HepG2 (cell line): ENCODE data around the gene PSKH1. TPM values are rescaled to one million over a fixed set of nuclear protein-coding genes. Genes with fewer than 3 reads are reported as not detected.
A peak's percentile ranks its signal among the peaks of the same experiment; 100 is the strongest.

Source experiments
- ATAC-seq: fragments of 200-7000 bp; cut with Tn5 transposase; 3 replicates; pipeline ENCODE4 v1.9.1; 2020; ENCODE audit warnings: mild to moderate bottlenecking, moderate library complexity
- BruUV-seq: library from RNA; stranded (reverse); fragments of 400-500 nt; replicated peaks from 2 replicates; lab custom pipeline; 2021; lab: Mats Ljungman, UMichigan
- CTCF ChIA-PET: fragments of 300-600 bp; formaldehyde crosslinking; extraction: SDS; loops from one replicate; lab custom pipeline; 2021; ENCODE audit warnings: low total read pairs, inconsistent platforms, low intra/inter-chr PET ratio; lab: Yijun Ruan, JAX
- POLR2A ChIA-PET: fragments of 350-600 bp; sonication (Branson Sonifier 250); formaldehyde crosslinking; loops from one replicate; lab custom pipeline; 2020; ENCODE audit warnings: antibody characterized with exemption, inconsistent platforms; lab: Yijun Ruan, JAX
- DNase-seq: peaks from one replicate; pipeline ENCODE4 v3.0.0-alpha.2; 2015; ENCODE audit warnings: low spot score
- FAIRE-seq: peaks from 3 replicates; lab custom pipeline; 2011; peaks lifted over from hg19 to GRCh38; lab: Jason Lieb, UNC
- H2AFZ ChIP-seq: one replicate; pipeline ENCODE4 v1.6.1; 2011; ENCODE audit warnings: low read length, inconsistent platforms
- H3K27ac ChIP-seq: fragments of 300-600 bp; 3 replicates; pipeline ENCODE4 v1.8.0; 2011; ENCODE audit warnings: mixed run types, mild to moderate bottlenecking, mixed read lengths, low read length, inconsistent platforms; ENCODE audit not compliant: insufficient read depth; ENCODE audit errors: extremely low read length
- H3K27me3 ChIP-seq, 2 experiments: fragments of 200-600 bp in 1 of 2; 2 replicates in 1 of 2; 3 replicates in 1 of 2; pipeline versions ENCODE4 v1.6.0 to v1.8.0; 2011; ENCODE audit warnings: low read length in 2 of 2, mild to moderate bottlenecking in 2 of 2, moderate library complexity in 2 of 2, inconsistent platforms in 1 of 2; ENCODE audit not compliant: insufficient read depth in 2 of 2, control insufficient read depth in 1 of 2
- H3K36me3 ChIP-seq, 2 experiments: fragments of 200-600 bp in 1 of 2; replicated peaks in 1 of 2; 2 replicates in 1 of 2; 3 replicates in 1 of 2; pipeline versions ENCODE4 v1.5.1 to v1.8.0; 2011; ENCODE audit warnings: low read length in 2 of 2, inconsistent platforms in 1 of 2; ENCODE audit not compliant: insufficient read depth in 2 of 2, control insufficient read depth in 1 of 2
- H3K4me1 ChIP-seq: 2 replicates; pipeline ENCODE4 v1.5.1; 2012; ENCODE audit warnings: low read length, inconsistent platforms; ENCODE audit not compliant: insufficient read depth
- H3K4me2 ChIP-seq: 2 replicates; pipeline ENCODE4 v1.6.0; 2011; ENCODE audit warnings: low read depth, low read length, inconsistent platforms
- H3K4me3 ChIP-seq, 3 experiments: fragments of 200-600 bp in 1 of 3; sonication (generic), shearing (Covaris generic) in 1 of 3; replicated peaks in 1 of 3; 2 replicates each; pipeline ENCODE4 v1.5.1; 2011 to 2016; ENCODE audit warnings: low read length in 3 of 3, inconsistent platforms in 2 of 3, low read depth in 2 of 3, mild to moderate bottlenecking in 2 of 3, control low read depth in 1 of 3, mixed read lengths in 1 of 3; ENCODE audit not compliant: insufficient read depth in 1 of 3
- H3K79me2 ChIP-seq: one replicate; pipeline ENCODE4 v1.6.1; 2011; ENCODE audit warnings: low read length, inconsistent platforms; ENCODE audit not compliant: insufficient read depth
- H3K9ac ChIP-seq: 2 replicates; pipeline ENCODE4 v1.6.0; 2011; ENCODE audit warnings: mild to moderate bottlenecking, low read depth, low read length, inconsistent platforms; ENCODE audit not compliant: insufficient read depth
- H3K9me3 ChIP-seq: 2 replicates; pipeline ENCODE4 v1.5.1; 2012; ENCODE audit warnings: mild to moderate bottlenecking, low read length
- H4K20me1 ChIP-seq: 2 replicates; pipeline ENCODE4 v1.6.0; 2011; ENCODE audit warnings: inconsistent platforms, mild to moderate bottlenecking, low read length, moderate library complexity; ENCODE audit not compliant: insufficient read depth
- AGO2 ChIP-seq: fragments of 200-400 bp; formaldehyde crosslinking; optimal IDR thresholded peaks from 2 replicates; pipeline ENCODE3; 2017; ENCODE audit warnings: mild to moderate bottlenecking, low read depth, low read length, moderate library complexity
- ELF1 ChIP-seq: sonication (generic); formaldehyde crosslinking; IDR thresholded peaks from 2 replicates; pipeline ENCODE4 v1.4.0; 2020; ENCODE audit warnings: missing genetic modification reagents
- NONO ChIP-seq, 2 experiments: fragments of 450-650 bp in 1 of 2; sonication (generic) in 1 of 2; formaldehyde crosslinking in 1 of 2; IDR thresholded peaks in 1 of 2; conservative IDR thresholded peaks in 1 of 2; 2 replicates each; pipeline versions ENCODE4 v1.6.1 to v1.8.0; 2017 to 2022; ENCODE audit warnings: mild to moderate bottlenecking in 1 of 2, missing genetic modification reagents in 1 of 2, moderate library complexity in 1 of 2
- NR0B2 ChIP-seq: sonication (generic); formaldehyde crosslinking; IDR thresholded peaks from 2 replicates; pipeline ENCODE4 v1.4.0; 2020; ENCODE audit warnings: mild to moderate bottlenecking, missing genetic modification reagents
- NR1H2 ChIP-seq: sonication (generic); formaldehyde crosslinking; IDR thresholded peaks from 2 replicates; pipeline ENCODE4 v1.8.1; 2022; ENCODE audit warnings: low read depth, missing genetic modification reagents, borderline replicate concordance
- NR2F1 ChIP-seq, 2 experiments: fragments of 450-650 bp in 1 of 2; formaldehyde crosslinking in 1 of 2; IDR thresholded peaks; 2 replicates each; pipeline versions ENCODE4 v1.5.0 to v1.6.1; 2016 to 2020; ENCODE audit warnings: mild to moderate bottlenecking in 1 of 2, missing compliant biosample characterization in 1 of 2, missing genetic modification reagents in 1 of 2, moderate library complexity in 1 of 2
- NRL ChIP-seq: sonication (generic); formaldehyde crosslinking; IDR thresholded peaks from 2 replicates; pipeline ENCODE4 v1.5.0; 2020; ENCODE audit warnings: missing genetic modification reagents, mild to moderate bottlenecking, moderate library complexity, borderline replicate concordance
- REPIN1 ChIP-seq: sonication (generic); formaldehyde crosslinking; IDR thresholded peaks from 2 replicates; pipeline ENCODE4 v1.8.0; 2022; ENCODE audit warnings: missing genetic modification reagents, low read depth, mild to moderate bottlenecking, borderline replicate concordance
- SCMH1 ChIP-seq: sonication (generic); formaldehyde crosslinking; IDR thresholded peaks from 2 replicates; pipeline ENCODE4 v1.9.0; 2021; ENCODE audit warnings: missing genetic modification reagents, mild to moderate bottlenecking, borderline replicate concordance
- ZC3H13 ChIP-seq: sonication (generic); formaldehyde crosslinking; IDR thresholded peaks from 2 replicates; pipeline ENCODE4 v1.8.1; 2023; ENCODE audit warnings: mild to moderate bottlenecking, missing genetic modification reagents, moderate library complexity
- ZNF569 ChIP-seq: sonication (generic); formaldehyde crosslinking; IDR thresholded peaks from 2 replicates; pipeline ENCODE4 v1.5.0; 2020; ENCODE audit warnings: mild to moderate bottlenecking, missing genetic modification reagents, moderate library complexity, borderline replicate concordance
- WGBS: methylation state at CpG from one replicate; pipeline ENCODE4 v1.1.6; 2017; ENCODE audit warnings: low lambda C conversion rate; 5-methylcytosine and 5-hydroxymethylcytosine counted together
- in situ Hi-C: cut with HindIII; loops from 2 replicates; pipeline ENCODE4 v1.10.0; 2017; ENCODE audit warnings: low pct_unique_long_range_greater_than_20kb; ENCODE audit not compliant: extremely low pct_ligation_motif_present
- intact Hi-C: fragments of 100-400 bp; cut with micrococcal nuclease; formaldehyde crosslinking; loops from one replicate; pipeline ENCODE4 v1.10.0; 2022; ENCODE audit not compliant: unreplicated experiment
- polyA plus RNA-seq, 8 experiments: library from polyadenylated mRNA; depleted of rRNA in 3 of 8; stranded (reverse) in 7 of 8; unstranded in 1 of 8; fragments of >200 nt; fragmentation: Illumina TruSeq in 4 of 8; extraction: Trizol in 4 of 8; gene quantifications; 2 replicates each; pipeline versions ENCODE4 v1.2.1 to v1.2.3, GENCODE V29; 2011 to 2016; ENCODE audit warnings: low read depth in 4 of 8, missing spikeins in 1 of 8, mixed read lengths in 1 of 8; ENCODE audit not compliant: insufficient read depth in 1 of 8
- total RNA-seq, 5 experiments: library from RNA; depleted of rRNA; stranded (reverse); fragments of >200 nt; fragmentation: Illumina TruSeq; extraction: Trizol; gene quantifications; 2 replicates each; pipeline ENCODE4 v1.2.3, GENCODE V29; 2016; ENCODE audit warnings: low read depth in 1 of 5

The PSKH1 gene
- total and polyA plus RNA-seq, 2 of the 13 experiments (the other 11 are each of a cell fraction or from before 2014, with no cell fraction given) = 8.4 to 19.1 TPM

- FAIRE-seq (no peak), DNase-seq (no peak)
- H3K27ac ChIP-seq = no peak overlapping the region
- no peak overlapping the region for H3K4me2 ChIP-seq
- H3K9ac ChIP-seq = no peak overlapping the region
- H3K9me3 ChIP-seq = no peaks in the 10 kb centered on the region
- H3K27me3 ChIP-seq = no peaks in the 10 kb centered on the region
- H3K79me2 ChIP-seq = no peaks in the 10 kb centered on the region
- H3K4me1 ChIP-seq = no peaks in the 10 kb centered on the region
- no peaks in the 10 kb centered on the region; the same call in 1 of the 2 replicates for H4K20me1 ChIP-seq
- H3K36me3 ChIP-seq = peaks cover 26 to 37% of the 10 kb centered on the region in 2 experiments
- intact Hi-C loops = loop anchor here (5.0 kb wide), 1 partner anchor 255 kb away; no protein-coding TSS in a partner anchor
- WGBS = 94% methylated on average over 19 of the region's 22 CpGs
- TF ChIP-seq NR0B2 = no peak
- peak; percentile 72 for TF ChIP-seq AGO2
- no peak for TF ChIP-seq NONO (IDR thresholded peaks at IDR 0.05)
- peak; percentile 44; the same call in 1 of the 2 replicates for TF ChIP-seq NONO (CRISPR knock-in tag; conservative IDR thresholded peaks at IDR 0.05)
- TF ChIP-seq, all 625 proteins: peak for 2
- BruUV-seq = no TSS peak
- H3K4me3 ChIP-seq = no peak overlapping the region
- ChIA-PET POLR2A (interaction anchor here (1.6 to 1.7 kb wide), 2 partner anchors 8 to 17 kb away, joined by 3 to 4 read pairs; partner anchors contain the start of gene LCAT), CTCF (interaction anchor here (1.4 to 5.5 kb wide), 7 partner anchors 14 to 255 kb away, joined by 4 to 63 read pairs (median 9); partner anchors contain the start of genes NRN1L and THAP11)
- in situ Hi-C loops = loop anchor here (5.0 kb wide), 2 partner anchors 40 to 110 kb away; no protein-coding TSS in a partner anchor
- H2AFZ ChIP-seq = no peak overlapping the region
- peak; percentile 6; the same call in 2 of the 3 replicates for ATAC-seq
These were observed 34.3 kb downstream of the PSKH1 start for GRCh38 chr16:67927131-67927941.

GRCh38 chr16:67928147-67928546, 35.1 kb downstream of the PSKH1 start:
- BruUV-seq = no TSS peak
- CTCF ChIA-PET = interaction anchor here (1.4 to 5.5 kb wide), 7 partner anchors 14 to 256 kb away, joined by 3 to 63 read pairs (median 5); partner anchors contain the start of genes NRN1L, PSKH1 and THAP11
- Histone ChIP-seq H3K4me2 (no peak overlapping the region), H3K27ac (no peak overlapping the region), H3K4me1 (no peaks in the 10 kb centered on the region), H2AFZ (no peak overlapping the region), H3K27me3 (no peaks in the 10 kb centered on the region), H3K9ac (no peak overlapping the region), H3K9me3 (no peaks in the 10 kb centered on the region), H4K20me1 (no peaks in the 10 kb centered on the region; the same call in 1 of the 2 replicates), H3K36me3 (peaks cover 22 to 35% of the 10 kb centered on the region in 2 experiments), H3K4me3 (no peak overlapping the region), H3K79me2 (no peaks in the 10 kb centered on the region)
- 74% methylated on average over 7 of the region's 7 CpGs for WGBS
- FAIRE-seq = no peak
- POLR2A ChIA-PET = interaction anchor here (1.6 to 1.7 kb wide), 2 partner anchors 9 to 16 kb away, joined by 4 to 5 read pairs; partner anchors contain the start of gene LCAT
- intact Hi-C loops = loop anchor here (1.0 to 5.0 kb wide), 4 partner anchors 35 to 256 kb away; partner anchors contain the start of gene PSKH1
- in situ Hi-C loops = loop anchor here (5.0 kb wide), 2 partner anchors 41 to 111 kb away; no protein-coding TSS in a partner anchor
- peak; percentile 2 for ATAC-seq
- no peak for DNase-seq
- TF ChIP-seq NRL (no peak), ZNF569 (CRISPR knock-in tag) (no peak), ZC3H13 (no peak), NR2F1 (CRISPR knock-in tag; IDR thresholded peaks at IDR 0.05) (no peak), SCMH1 (no peak), ELF1 (CRISPR knock-in tag) (0 out of 2 replicates have a peak, but pooled peaks have one; percentile 1), NR1H2 (CRISPR knock-in tag) (no peak), REPIN1 (0 out of 2 replicates have a peak, but pooled peaks have one; percentile 3)
